DND-41 (cell line): Measurements from ENCODE around the gene PRKCE.

ENCODE experiments used
- ATAC-seq: fragments of 200-7000 bp; cut with Tn5 transposase; 3 replicates; pipeline ENCODE4 v1.9.1; 2021; ENCODE audit warnings: low read depth; ENCODE audit not compliant: insufficient read depth
- DNase-seq: peaks from one replicate; pipeline ENCODE4 v3.0.0-alpha.2; 2020
- H2AFZ ChIP-seq: 2 replicates; pipeline ENCODE4 v1.6.0; 2012; ENCODE audit warnings: low read depth, low read length
- H3K27ac ChIP-seq: 2 replicates; pipeline ENCODE4 v1.5.1; 2012; ENCODE audit warnings: low read length, inconsistent platforms
- H3K27me3 ChIP-seq: fragments of 200-600 bp; sonication (generic); 2 replicates; pipeline ENCODE4 v1.6.0; 2012; ENCODE audit warnings: low read length, mild to moderate bottlenecking, inconsistent platforms; ENCODE audit not compliant: insufficient read depth, poor library complexity
- H3K36me3 ChIP-seq: 2 replicates; pipeline ENCODE4 v1.5.1; 2012; ENCODE audit warnings: low read length, inconsistent platforms; ENCODE audit not compliant: insufficient read depth
- H3K4me1 ChIP-seq: 2 replicates; pipeline ENCODE4 v1.5.1; 2012; ENCODE audit warnings: mild to moderate bottlenecking, low read length; ENCODE audit not compliant: insufficient read depth
- H3K4me2 ChIP-seq: 2 replicates; pipeline ENCODE4 v1.6.0; 2012; ENCODE audit warnings: mild to moderate bottlenecking, moderate library complexity, low read length, inconsistent platforms; ENCODE audit not compliant: insufficient read depth
- H3K4me3 ChIP-seq, 2 experiments: fragments of 200-600 bp in 1 of 2; shearing (Covaris generic) in 1 of 2; 2 replicates each; pipeline ENCODE4 v1.5.1; 2012 to 2016; ENCODE audit warnings: inconsistent platforms in 2 of 2, low read length in 2 of 2, mild to moderate bottlenecking in 2 of 2, low read depth in 1 of 2, moderate library complexity in 1 of 2
- H3K79me2 ChIP-seq: 2 replicates; pipeline ENCODE4 v1.6.0; 2012; ENCODE audit warnings: low read length, inconsistent platforms; ENCODE audit not compliant: insufficient read depth
- H3K9ac ChIP-seq: 2 replicates; pipeline ENCODE4 v1.6.0; 2012; ENCODE audit warnings: low read depth, mild to moderate bottlenecking, inconsistent platforms, low read length, moderate library complexity
- H3K9me3 ChIP-seq: 2 replicates; pipeline ENCODE4 v1.5.1; 2012; ENCODE audit warnings: low read length, moderate library complexity, mild to moderate bottlenecking, inconsistent platforms; ENCODE audit not compliant: insufficient read depth, severe bottlenecking
- H4K20me1 ChIP-seq: 2 replicates; pipeline ENCODE4 v1.6.0; 2012; ENCODE audit warnings: low read length; ENCODE audit not compliant: insufficient read depth
- EZH2 ChIP-seq: IDR thresholded peaks from 3 replicates; pipeline ENCODE4 v1.6.1; 2012; ENCODE audit warnings: borderline replicate concordance, low read depth, mild to moderate bottlenecking, moderate library complexity, low read length, inconsistent platforms; ENCODE audit not compliant: severe bottlenecking
- TF ChIP-seq, protein P1 (sequence below): IDR thresholded peaks from 2 replicates; pipeline ENCODE4 v1.5.1; 2012; ENCODE audit warnings: borderline replicate concordance, low read length, moderate library complexity, mild to moderate bottlenecking; ENCODE audit not compliant: poor library complexity, severe bottlenecking; ENCODE audit errors: extremely low read depth

The PRKCE gene

DNA sequence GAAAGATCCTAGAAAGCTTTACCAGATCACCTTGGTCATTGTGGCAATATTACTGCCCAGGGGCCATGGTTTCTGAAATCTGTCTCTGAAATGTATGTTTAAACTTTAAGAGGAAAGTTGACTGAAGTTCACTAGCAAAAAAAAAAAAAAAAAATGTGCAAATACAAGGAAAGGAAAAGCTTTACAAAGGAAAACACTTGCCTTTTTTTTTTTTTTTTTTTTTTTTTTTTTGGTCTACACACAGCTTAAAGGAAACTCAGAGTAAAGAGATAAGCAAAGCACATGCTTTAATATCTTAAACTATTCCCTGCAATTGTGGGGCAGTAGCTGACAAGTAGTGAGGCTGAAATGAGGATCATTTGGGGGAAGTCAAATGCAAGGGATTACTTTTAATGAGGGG, 471.5 kb downstream of the PRKCE start:
- Histone ChIP-seq H3K27ac (no peak overlapping the region), H3K79me2 (no peaks in the 10 kb centered on the region), H3K9ac (no peak overlapping the region), H3K4me3 (no peak overlapping the region), H3K4me2 (no peak overlapping the region), H3K4me1 (no peaks in the 10 kb centered on the region), H3K9me3 (no peaks in the 10 kb centered on the region), H4K20me1 (no peaks in the 10 kb centered on the region), H2AFZ (no peak overlapping the region), H3K36me3 (no peaks in the 10 kb centered on the region), H3K27me3 (no peaks in the 10 kb centered on the region)
- DNase-seq, result no peak
- TF ChIP-seq EZH2, result no peak
- TF ChIP-seq, protein P1, sequence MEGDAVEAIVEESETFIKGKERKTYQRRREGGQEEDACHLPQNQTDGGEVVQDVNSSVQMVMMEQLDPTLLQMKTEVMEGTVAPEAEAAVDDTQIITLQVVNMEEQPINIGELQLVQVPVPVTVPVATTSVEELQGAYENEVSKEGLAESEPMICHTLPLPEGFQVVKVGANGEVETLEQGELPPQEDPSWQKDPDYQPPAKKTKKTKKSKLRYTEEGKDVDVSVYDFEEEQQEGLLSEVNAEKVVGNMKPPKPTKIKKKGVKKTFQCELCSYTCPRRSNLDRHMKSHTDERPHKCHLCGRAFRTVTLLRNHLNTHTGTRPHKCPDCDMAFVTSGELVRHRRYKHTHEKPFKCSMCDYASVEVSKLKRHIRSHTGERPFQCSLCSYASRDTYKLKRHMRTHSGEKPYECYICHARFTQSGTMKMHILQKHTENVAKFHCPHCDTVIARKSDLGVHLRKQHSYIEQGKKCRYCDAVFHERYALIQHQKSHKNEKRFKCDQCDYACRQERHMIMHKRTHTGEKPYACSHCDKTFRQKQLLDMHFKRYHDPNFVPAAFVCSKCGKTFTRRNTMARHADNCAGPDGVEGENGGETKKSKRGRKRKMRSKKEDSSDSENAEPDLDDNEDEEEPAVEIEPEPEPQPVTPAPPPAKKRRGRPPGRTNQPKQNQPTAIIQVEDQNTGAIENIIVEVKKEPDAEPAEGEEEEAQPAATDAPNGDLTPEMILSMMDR, result no peak
- ATAC-seq, result no peak

DNA sequence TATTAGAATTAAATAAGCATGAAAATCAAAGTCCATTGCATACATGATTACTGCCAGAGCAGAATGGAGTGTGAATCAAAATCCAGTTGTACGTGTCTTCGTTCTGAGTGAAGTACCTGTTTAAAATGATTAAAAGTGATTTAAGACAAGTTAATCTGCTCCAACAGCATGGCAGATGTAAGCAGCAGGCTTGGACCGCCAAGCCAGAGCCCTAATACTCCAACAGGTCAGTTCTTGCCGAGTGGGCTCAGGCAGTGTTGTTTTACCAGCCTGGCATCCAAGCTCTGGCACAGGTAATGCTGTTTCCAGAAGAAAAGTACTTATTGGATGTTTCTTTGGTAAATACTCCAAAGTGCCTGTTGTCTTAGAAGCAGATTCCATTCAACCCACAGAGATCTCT, 474.3 kb downstream of the PRKCE start:
- no peak for DNase-seq
- H3K27ac ChIP-seq, result no peak overlapping the region

DNA sequence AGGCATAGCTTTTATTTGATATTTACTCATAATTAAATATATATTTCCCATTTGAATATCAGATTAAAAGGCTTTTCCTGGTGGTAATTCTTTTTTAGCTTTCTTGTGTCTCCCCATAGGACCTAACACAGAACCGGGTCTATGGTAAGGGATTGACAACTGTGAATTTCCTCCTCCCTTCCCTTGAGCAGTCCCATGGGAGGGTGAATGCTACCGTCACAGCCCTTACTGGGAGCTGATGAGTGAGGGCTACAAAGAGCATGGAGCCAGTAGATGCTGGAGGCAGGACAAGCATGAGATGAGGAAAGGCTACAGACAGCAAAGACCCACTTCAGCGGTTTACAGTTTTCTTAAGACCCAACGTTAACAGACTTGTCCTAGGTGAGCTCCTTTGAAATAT, 475.1 kb downstream of the PRKCE start:
- no peak for TF ChIP-seq EZH2
- TF ChIP-seq, protein P1, result no peak
- Histone ChIP-seq H3K4me1 (no peaks in the 10 kb centered on the region), H3K27ac (no peak overlapping the region), H3K36me3 (no peaks in the 10 kb centered on the region), H4K20me1 (no peaks in the 10 kb centered on the region), H2AFZ (no peak overlapping the region), H3K9me3 (no peaks in the 10 kb centered on the region), H3K4me2 (no peak overlapping the region), H3K4me3 (no peak overlapping the region), H3K27me3 (no peaks in the 10 kb centered on the region), H3K9ac (no peak overlapping the region), H3K79me2 (no peaks in the 10 kb centered on the region)
- DNase-seq (no peak), ATAC-seq (no peak)

More for the DNA sequence above, 474.3 kb downstream of the PRKCE start:
- Histone ChIP-seq H3K9ac (no peak overlapping the region), H3K27me3 (no peaks in the 10 kb centered on the region), H3K36me3 (no peaks in the 10 kb centered on the region), H3K79me2 (no peaks in the 10 kb centered on the region), H2AFZ (no peak overlapping the region), H3K9me3 (no peaks in the 10 kb centered on the region), H3K4me3 (no peak overlapping the region), H3K4me1 (no peaks in the 10 kb centered on the region), H4K20me1 (no peaks in the 10 kb centered on the region), H3K4me2 (no peak overlapping the region)
- TF ChIP-seq, protein P1, result no peak
- TF ChIP-seq EZH2, result no peak
- no peak for ATAC-seq

DNA sequence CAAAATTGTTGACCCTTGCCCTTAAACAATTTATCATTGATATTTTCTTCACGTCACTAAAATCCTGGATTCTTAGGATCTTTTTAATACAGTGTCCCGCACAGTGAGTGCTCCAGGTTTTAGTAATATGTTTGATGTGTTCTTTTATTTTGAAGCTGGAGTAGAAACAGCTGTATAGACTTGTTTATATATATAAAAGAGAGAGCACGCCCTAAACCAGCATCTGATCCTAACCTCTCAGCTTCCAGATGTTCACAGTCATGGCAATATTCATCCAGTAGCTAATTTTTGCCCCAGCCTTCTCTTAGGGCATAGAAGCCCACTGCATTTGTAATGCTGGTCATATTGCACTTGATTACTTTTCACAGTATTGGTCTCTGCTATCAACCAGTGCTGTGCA, 475.7 kb downstream of the PRKCE start:
- H4K20me1 ChIP-seq, result no peaks in the 10 kb centered on the region
- ATAC-seq, result no peak

More for the DNA sequence above, 475.7 kb downstream of the PRKCE start:
- no peak overlapping the region for H3K27ac ChIP-seq
- H3K9ac ChIP-seq, result no peak overlapping the region
- no peak overlapping the region for H2AFZ ChIP-seq
- no peak for TF ChIP-seq EZH2
- TF ChIP-seq, protein P1, result no peak
- DNase-seq, result no peak
- no peaks in the 10 kb centered on the region for H3K36me3 ChIP-seq
- no peaks in the 10 kb centered on the region for H3K79me2 ChIP-seq
- H3K4me2 ChIP-seq, result no peak overlapping the region
- H3K4me3 ChIP-seq, result no peak overlapping the region
- no peaks in the 10 kb centered on the region for H3K4me1 ChIP-seq
- H3K27me3 ChIP-seq, result no peaks in the 10 kb centered on the region
- H3K9me3 ChIP-seq, result no peaks in the 10 kb centered on the region
